CD4-positive, alpha-beta T cell treated with Interleukin-6 for 4 hours (primary cell): ENCODE measurements around the gene FOXM1.

ENCODE experiments used
- DNase-seq: peaks from one replicate; pipeline ENCODE4 v3.0.0-alpha.2; 2020; ENCODE audit warnings: mixed read lengths

FOXM1 gene

DNA sequence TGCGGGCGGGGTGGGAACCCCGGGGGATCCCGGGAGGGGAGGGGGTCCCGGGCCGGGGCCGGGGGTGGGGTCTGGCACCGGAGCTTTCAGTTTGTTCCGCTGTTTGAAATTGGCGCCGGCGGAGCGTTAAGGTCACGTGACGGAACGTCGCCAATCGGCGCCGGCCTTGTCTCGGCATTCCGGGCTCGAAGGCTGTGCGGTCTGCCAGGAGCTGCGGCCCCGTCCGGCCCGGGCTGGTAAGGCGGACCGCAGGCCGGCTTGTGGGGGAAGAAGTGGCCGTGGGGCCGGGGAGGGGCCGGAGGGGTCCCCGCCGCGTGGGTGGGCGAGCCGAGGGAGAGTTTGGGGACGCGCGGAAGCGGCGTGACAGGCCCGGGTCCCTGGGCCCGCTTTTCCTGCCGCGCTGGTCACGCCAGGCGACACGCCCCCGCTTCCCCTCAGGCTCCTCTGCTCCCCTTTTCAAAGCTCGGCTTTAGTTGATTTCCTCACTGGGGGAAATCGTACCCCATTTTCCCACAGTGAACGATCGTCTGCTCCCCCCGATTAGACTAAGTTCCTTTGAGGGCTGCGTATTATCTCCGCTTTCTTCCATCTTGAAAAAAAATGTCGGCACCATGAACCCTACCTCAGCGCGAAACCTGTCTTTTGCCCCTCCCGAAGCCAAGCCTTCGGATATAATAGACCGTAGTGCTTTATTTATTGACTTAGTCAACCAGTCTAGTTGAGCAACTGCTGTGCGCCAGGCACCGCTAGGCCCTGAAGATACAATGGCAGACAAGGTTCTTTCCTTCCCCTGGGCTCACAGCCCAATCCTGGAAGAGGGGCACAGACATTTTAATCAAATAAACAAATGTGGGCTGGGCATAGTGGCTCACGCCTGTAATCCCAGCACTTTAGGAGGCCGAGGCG, at the start of gene FOXM1, which contains the start of gene RHNO1:
Gene FOXM1, minus strand, starts transcription at position 128 of the 906 bp plus-strand sequence. CDS start 2,696 bp downstream, outside the sequence.
Gene RHNO1, plus strand, starts transcription at position 177 of the 906 bp plus-strand sequence. CDS start 8,144 bp downstream, outside the sequence.
- DNase-seq: peak; percentile 87

- DNase-seq: no peak
Observed at GRCh38 chr12:2925322-2925995, 48.5 kb upstream of the FOXM1 start.

DNA sequence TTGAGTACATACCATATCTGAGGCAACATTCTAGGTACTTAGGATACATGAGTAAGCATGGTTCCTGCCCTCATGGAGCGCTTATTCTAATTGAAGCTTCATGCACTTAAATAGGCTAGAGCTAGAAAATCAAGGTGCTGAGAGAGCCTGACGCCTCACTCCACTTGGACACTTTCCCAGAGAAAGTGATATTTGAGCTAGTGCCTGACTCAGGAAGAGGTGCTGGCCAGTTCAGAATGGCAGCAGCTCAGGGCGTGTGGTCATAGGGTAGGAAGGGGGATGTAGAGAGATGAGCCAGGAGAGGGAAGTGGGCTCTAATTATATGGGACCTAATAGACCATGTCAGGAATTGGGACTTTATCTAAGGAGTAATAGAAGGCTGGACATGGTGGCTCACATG, 47.0 kb upstream of the FOXM1 start:
- DNase-seq: no peak

- DNase-seq: no peak
Observed at GRCh38 chr12:2923057-2923456, 46.1 kb upstream of the FOXM1 start.

DNA sequence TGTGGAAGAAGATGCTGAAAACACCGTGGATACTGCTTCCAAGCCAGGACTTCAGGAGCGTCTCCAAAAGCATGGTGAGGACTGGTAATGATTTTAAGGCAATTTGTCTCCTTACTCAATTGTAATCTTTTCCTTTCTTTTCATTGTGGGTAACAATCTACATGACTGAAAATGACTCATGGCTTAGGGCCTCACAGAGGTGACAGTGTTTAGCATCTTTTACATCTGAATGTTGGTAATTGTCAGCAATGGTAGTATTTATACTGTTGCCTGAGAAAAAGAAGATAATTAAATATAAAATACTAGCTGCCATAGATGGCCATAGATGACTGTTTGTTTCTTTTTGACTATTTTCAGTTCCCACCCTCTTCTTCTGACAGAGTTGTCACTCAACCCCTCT, 45.4 kb upstream of the FOXM1 start:
- DNase-seq: no peak

DNA sequence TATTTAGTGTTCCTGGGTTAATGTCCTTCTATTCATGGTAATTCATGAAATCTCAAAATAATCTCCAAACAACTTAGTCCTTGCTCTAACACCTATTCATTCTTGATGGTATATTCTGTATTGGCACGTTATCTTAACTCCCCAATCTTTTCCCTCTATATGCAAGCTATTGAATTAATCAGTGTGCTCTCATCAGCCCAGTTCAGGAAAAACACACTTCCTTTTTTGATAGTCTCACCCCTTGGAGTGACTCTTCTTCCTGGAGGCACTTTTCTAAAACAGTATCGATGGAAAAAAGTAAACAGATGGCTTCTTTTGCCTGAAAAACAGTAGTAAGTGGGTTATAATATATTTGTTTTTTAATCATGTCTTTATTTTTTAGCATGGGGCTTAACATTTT, 42.3 kb upstream of the FOXM1 start:
- DNase-seq: no peak

- DNase-seq: no peak
Observed at GRCh38 chr12:2912216-2912575, 35.2 kb upstream of the FOXM1 start.

DNA sequence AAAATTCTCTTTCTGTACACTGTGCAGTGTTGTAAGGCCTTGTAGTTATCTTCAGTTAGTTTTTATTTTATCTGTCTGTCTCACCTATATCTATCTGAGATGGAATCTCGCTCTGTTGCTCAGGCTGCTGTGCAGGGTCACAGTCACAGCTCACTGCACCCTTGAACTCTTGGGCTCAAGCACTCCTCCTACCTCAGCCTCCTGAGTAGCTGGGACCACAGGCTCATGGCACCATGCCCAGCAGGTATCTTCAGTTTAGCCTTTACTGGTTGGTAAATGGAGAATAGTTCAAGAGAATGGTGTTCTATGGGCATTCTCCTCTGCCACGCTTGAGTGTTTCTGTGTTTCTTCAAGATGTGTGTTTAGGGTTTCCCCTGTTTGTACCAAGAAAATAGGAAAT, 27.3 kb upstream of the FOXM1 start:
- DNase-seq: no peak

GRCh38 chr12:2902272-2902880, 25.4 kb upstream of the FOXM1 start:
- no peak for DNase-seq

- DNase-seq: no peak
Observed at GRCh38 chr12:2900642-2901041, 23.7 kb upstream of the FOXM1 start.

DNA sequence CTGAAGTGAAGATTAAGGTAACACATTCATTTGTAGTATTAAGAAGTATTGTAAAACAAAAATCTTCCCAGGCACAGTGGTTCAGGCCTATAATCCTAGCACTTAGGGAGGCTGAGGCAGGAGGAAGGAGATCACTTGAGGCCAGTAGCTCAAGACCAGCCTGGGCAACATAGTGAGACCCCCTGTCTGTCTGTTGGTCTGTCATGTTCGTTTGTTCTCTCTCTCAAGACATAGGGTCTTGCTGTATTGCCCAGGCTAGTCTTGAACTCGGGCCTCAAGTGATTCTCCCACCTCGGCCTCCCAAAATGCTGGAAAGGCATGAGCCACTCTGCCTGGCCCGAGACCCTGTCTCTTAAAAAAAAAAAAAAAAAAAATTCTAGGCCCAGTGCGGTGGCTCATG, 20.4 kb upstream of the FOXM1 start:
- no peak for DNase-seq

DNA sequence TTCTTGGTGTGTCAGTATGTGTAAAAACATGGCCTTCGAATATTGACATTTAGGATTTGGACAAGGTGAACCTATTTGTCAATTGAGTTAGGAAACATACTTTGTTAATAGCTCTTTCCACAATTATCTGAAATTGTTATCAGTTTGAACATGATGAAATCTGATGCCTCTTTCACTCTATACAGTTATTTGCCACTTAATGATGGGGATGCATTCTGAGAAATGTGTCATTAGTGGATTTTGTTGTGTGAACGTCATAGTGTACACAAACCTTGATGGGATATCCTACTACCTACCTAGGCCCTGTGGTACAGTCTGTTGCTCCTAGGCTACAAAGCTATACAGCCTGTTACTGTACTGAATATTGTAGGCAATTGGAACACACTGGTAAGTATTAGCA, 18.5 kb upstream of the FOXM1 start:
- DNase-seq: no peak

GRCh38 chr12:2895051-2895451, 18.1 kb upstream of the FOXM1 start:
- no peak for DNase-seq

DNA sequence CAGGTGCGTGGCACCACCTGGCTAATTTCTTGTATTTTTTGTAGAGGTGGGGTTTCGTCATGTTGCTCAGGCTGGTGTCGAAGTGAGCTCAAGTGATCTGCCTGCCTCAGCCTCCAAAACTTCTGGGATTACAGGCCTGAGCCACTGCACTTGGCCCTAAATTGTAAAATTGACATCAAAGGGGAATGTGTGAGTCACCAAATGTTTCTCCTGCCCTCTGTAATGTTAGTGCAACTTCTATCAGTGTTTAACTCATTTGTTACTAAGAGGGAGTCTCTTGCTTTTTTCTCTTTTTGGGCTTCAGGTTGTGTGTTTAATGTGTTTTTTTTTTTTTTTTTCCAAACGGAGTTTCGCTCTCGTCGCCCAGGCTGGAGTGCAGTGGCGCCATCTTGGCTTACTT, 16.0 kb upstream of the FOXM1 start:
- no peak for DNase-seq

- DNase-seq: no peak
Observed at GRCh38 chr12:2892246-2892645, 15.3 kb upstream of the FOXM1 start.

- peak; percentile 43 for DNase-seq
Observed at GRCh38 chr12:2891240-2892053, 14.5 kb upstream of the FOXM1 start.

DNA sequence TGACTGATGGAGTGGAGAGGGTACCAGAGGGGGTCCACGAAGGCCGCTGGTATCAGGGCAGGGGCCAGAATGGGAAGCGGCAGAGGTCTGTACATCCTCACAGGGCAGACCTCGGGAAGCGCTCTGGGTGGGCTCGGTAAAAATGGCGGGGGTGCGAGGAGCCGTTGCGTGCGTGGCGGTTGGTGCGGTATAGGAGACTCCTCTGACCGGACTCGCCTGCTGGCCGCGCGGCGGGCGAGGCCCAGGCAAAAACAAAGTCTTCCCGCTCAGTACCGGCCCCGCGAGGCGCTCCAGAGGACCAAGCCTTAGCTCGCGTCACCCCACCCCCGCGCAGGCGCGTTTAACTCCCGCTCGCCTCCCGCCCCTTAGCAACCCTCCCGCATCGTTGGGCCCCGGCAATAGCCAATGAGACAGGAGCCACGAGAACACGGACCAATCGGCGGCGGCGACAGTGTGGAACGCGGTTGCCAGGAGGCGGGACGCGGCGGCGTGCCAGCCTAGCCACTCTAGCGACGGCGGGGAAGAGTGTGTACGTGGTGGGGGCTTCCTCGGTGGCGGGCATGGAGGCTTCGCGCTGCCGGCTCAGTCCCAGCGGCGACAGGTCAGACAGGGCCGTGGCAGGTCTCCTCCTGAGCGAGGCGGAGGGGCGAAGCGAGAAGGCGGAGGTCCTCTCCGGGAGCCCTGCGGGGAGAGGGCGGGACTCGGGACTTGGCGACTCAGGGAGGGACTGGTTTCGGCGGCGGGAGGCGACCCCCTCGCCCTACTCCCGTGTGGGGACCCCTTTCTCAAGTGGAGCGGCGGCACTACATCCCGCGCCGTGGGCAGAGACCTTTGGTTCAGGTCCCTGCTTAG, 13.6 kb upstream of the FOXM1 start, which contains the start of gene TULP3:
Gene TULP3, plus strand, starts transcription at position 504 of the 852 bp plus-strand sequence. Its CDS starts 57 bp downstream, at position 561.
- DNase-seq: peak; percentile 98

DNA sequence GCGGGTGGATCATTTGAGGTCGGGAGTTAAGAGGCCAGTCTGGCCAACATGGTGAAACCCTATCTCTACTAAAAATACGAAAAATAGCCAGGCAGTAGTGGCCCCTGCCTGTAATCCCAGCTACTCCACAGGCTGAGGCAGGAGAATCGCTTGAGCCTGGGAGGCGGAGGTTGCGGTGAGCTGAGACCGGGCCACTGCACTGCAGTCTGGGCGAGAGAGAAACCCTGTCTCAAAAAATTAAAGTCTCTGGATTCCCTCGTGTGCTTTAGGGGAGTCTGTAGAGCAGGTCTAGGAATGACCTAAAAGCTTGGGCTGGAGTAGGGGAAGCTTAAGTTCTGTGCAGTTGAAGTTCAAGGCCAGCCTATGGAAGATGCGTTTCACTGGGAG, 13.0 kb upstream of the FOXM1 start:
- no peak for DNase-seq

DNA sequence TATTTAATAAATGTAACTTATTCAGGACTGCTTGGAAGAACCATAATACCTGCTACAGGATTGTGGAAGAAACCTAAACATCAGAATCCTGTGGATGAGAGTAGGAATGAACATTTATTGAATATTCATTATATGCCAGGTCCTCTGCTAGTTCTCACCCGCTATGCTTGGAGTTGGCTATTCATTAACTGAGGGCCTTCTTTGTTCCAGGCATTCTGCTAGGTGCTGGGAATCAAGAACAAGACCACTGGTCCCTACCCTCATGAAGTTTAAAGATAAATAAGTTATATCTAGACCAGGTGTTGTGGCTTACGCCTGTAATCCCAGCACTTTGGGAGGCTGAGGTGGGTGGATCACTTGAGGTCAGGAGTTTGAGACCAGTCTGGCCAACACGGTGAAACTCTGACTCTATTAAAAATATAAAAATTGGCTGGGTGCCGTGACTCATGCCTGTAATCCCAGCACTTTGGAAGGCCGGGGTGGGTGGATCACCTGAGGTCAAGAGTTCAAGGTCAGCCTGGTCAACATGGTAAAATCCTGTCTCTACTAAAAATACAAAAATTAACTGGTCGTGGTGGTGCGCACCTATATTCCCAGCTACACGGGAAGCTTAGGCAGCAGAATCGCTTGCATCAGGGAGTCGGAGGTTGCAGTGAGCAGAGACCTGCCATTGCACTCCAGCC, 9.9 kb upstream of the FOXM1 start:
- DNase-seq: no peak

DNA sequence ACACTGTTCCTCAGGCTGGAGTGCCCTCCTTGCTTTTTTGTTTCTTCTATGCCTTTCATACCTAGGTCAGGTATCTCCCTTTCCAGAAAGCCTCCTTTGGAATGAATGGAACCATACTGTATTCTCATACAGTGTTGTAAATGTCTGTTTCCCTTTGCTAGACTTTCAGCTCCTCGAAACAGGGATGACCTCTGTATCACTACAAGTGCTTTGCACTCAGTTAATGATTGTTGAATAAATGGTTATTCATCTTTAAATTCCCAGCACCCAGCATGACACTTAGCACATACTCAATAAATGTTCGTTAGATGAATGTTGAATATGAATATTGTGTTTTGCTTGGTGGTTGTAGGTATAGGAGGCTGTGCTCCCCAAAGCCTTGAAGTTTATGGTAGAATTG, 7.8 kb upstream of the FOXM1 start:
- no peak for DNase-seq

DNA sequence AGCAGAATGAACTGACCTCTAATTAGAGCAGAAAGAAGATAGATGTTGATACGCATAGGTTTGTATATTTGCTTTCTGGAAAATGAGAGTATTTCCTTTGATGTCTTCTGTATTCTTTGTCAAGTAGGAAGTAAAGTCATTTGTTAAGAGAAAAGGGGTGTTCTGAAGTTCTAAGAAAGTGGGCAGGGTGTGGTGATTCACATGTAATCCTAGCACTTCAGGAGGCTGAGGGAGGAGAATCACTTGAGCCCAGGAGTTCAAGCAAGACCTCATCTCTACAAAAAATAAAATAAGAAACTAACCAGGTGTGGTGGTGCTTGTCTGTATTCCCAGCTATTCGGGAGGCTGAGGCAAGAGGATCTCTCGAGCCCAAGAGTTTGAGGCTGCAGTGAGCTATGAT, 2.9 kb upstream of the FOXM1 start:
- no peak for DNase-seq
